Hepatocyte (in vitro differentiated cells): ENCODE measurements around the gene P2RY14.

ENCODE experiments used
- EZH2 ChIP-seq: fragments of 200-600 bp; sonication (generic); IDR thresholded peaks from 2 replicates; pipeline ENCODE4 v1.6.1; 2016; ENCODE audit warnings: antibody characterized with exemption, mild to moderate bottlenecking, borderline replicate concordance
- EZH2phosphoT487 ChIP-seq: fragments of 200-600 bp; sonication (generic); IDR thresholded peaks from one replicate; pipeline ENCODE4 v1.6.1; 2018; ENCODE audit warnings: antibody characterized with exemption, mild to moderate bottlenecking, low read depth, moderate library complexity; ENCODE audit not compliant: unreplicated experiment, severe bottlenecking
- TF ChIP-seq, protein P1 (sequence below): fragments of 200-600 bp; sonication (generic); IDR thresholded peaks from 2 replicates; pipeline ENCODE4 v1.5.1; 2016; ENCODE audit warnings: antibody characterized with exemption, mild to moderate bottlenecking; ENCODE audit not compliant: poor library complexity

DNA sequence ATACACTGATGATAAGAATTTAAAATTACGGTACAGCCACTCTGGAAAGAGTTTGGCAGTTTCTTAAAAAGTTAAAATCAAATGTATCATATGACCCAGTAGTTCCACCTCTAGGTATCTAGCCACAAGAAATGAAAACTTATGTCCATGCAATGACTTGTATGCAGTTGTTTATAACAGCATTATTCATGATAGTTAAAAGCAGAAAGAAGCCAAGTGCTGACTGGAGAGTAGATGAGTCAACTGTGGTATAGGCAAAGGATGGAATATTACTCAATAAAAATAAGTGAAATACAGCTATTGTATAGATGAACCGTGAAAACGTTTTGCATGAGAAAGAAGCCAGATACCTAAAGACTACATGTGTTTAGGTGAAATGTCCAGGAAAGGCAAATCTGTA lies 23.4 kb upstream of the P2RY14 start:
- TF ChIP-seq EZH2 (no peak), EZH2phosphoT487 (no peak)
- TF ChIP-seq, protein P1, sequence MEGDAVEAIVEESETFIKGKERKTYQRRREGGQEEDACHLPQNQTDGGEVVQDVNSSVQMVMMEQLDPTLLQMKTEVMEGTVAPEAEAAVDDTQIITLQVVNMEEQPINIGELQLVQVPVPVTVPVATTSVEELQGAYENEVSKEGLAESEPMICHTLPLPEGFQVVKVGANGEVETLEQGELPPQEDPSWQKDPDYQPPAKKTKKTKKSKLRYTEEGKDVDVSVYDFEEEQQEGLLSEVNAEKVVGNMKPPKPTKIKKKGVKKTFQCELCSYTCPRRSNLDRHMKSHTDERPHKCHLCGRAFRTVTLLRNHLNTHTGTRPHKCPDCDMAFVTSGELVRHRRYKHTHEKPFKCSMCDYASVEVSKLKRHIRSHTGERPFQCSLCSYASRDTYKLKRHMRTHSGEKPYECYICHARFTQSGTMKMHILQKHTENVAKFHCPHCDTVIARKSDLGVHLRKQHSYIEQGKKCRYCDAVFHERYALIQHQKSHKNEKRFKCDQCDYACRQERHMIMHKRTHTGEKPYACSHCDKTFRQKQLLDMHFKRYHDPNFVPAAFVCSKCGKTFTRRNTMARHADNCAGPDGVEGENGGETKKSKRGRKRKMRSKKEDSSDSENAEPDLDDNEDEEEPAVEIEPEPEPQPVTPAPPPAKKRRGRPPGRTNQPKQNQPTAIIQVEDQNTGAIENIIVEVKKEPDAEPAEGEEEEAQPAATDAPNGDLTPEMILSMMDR, result no peak
